HG03565 (cell line): ENCODE measurements around the gene RCOR3.
"Not testable (repeated sequence)": the region's sequence is repeated elsewhere in the genome, so short reads cannot be mapped to it uniquely, and the experiment has no call there.

ENCODE experiments used
- ATAC-seq: cut with Tn5 transposase; IDR thresholded peaks from one replicate; pipeline ENCODE4 v1.9.1; 2021; ENCODE audit warnings: mild to moderate bottlenecking, moderate library complexity; ENCODE audit not compliant: unreplicated experiment

RCOR3 gene

GRCh38 chr1:211258756-211259637, at the start of gene RCOR3:
RCOR3 (plus strand) TSS chr1:211259366; CDS start chr1:211259561, 195 bp downstream.
- peak; percentile 67 for ATAC-seq

GRCh38 chr1:211210052-211210451, 49.1 kb upstream of the RCOR3 start:
- ATAC-seq = no peak

GRCh38 chr1:211210965-211211364, 48.2 kb upstream of the RCOR3 start:
- no peak for ATAC-seq

- ATAC-seq = no peak
Observed at GRCh38 chr1:211213702-211214101, 45.5 kb upstream of the RCOR3 start.

- no peak for ATAC-seq
Observed at GRCh38 chr1:211215577-211215976, 43.6 kb upstream of the RCOR3 start.

- ATAC-seq = no peak
Observed at GRCh38 chr1:211217392-211217791, 41.8 kb upstream of the RCOR3 start.

GRCh38 chr1:211222469-211223234, 36.5 kb upstream of the RCOR3 start:
- not testable (repeated sequence) for ATAC-seq

GRCh38 chr1:211228573-211229364, 30.4 kb upstream of the RCOR3 start:
- not testable (repeated sequence) for ATAC-seq

GRCh38 chr1:211229365-211229759, 29.8 kb upstream of the RCOR3 start:
- ATAC-seq = no peak

GRCh38 chr1:211231873-211232272, 27.3 kb upstream of the RCOR3 start:
- ATAC-seq = no peak

- ATAC-seq = no peak
Observed at GRCh38 chr1:211236633-211237320, 22.4 kb upstream of the RCOR3 start.

GRCh38 chr1:211237579-211237978, 21.6 kb upstream of the RCOR3 start:
- no peak for ATAC-seq

- ATAC-seq = not testable (repeated sequence)
Observed at GRCh38 chr1:211240567-211240966, 18.6 kb upstream of the RCOR3 start.

- no peak for ATAC-seq
Observed at GRCh38 chr1:211241071-211241470, 18.1 kb upstream of the RCOR3 start.

- ATAC-seq = not testable (repeated sequence)
Observed at GRCh38 chr1:211243639-211244038, 15.5 kb upstream of the RCOR3 start.

GRCh38 chr1:211246583-211246982, 12.6 kb upstream of the RCOR3 start:
- ATAC-seq = not testable (repeated sequence)

GRCh38 chr1:211247921-211248320, 11.2 kb upstream of the RCOR3 start:
- no peak for ATAC-seq

- ATAC-seq = not testable (repeated sequence)
Observed at GRCh38 chr1:211249611-211250010, 9.6 kb upstream of the RCOR3 start.

GRCh38 chr1:211257826-211258225, 1.3 kb upstream of the RCOR3 start:
- ATAC-seq = no peak

GRCh38 chr1:211258310-211258755, 833 bp upstream of the RCOR3 start:
- ATAC-seq = peak; percentile 36
